Keratinocyte (primary cell): ENCODE results near the gene SPEM2. TPM values are rescaled to one million over a fixed set of nuclear protein-coding genes. Genes with fewer than 3 reads are reported as not detected.

Experiments
- DNase-seq: peaks from one replicate; pipeline ENCODE4 v3.0.0-alpha.2; 2011; ENCODE audit warnings: low read depth, missing footprints, low spot score
- FAIRE-seq: peaks from 2 replicates; lab custom pipeline; 2011; peaks lifted over from hg19 to GRCh38; lab: Jason Lieb, UNC
- H2AFZ ChIP-seq: 2 replicates; pipeline ENCODE4 v1.6.0; 2012; ENCODE audit warnings: low read length, control low read depth, inconsistent platforms; ENCODE audit not compliant: control insufficient read depth
- H3K27ac ChIP-seq: 2 replicates; pipeline ENCODE4 v1.5.1; 2011; ENCODE audit warnings: low read length; ENCODE audit not compliant: control insufficient read depth, insufficient read depth
- H3K27me3 ChIP-seq: 3 replicates; pipeline ENCODE4 v1.6.0; 2011; ENCODE audit warnings: low read length; ENCODE audit not compliant: control insufficient read depth, insufficient read depth; ENCODE audit errors: extremely low read depth
- H3K36me3 ChIP-seq, 2 experiments: 2 replicates in 1 of 2; 3 replicates in 1 of 2; pipeline ENCODE4 v1.5.1; 2011; ENCODE audit warnings: low read length in 2 of 2, mild to moderate bottlenecking in 1 of 2; ENCODE audit not compliant: control insufficient read depth in 2 of 2, insufficient read depth in 2 of 2; ENCODE audit errors: extremely low read depth in 1 of 2
- H3K4me1 ChIP-seq: 3 replicates; pipeline ENCODE4 v1.5.1; 2011; ENCODE audit warnings: low read length; ENCODE audit not compliant: control insufficient read depth, insufficient read depth; ENCODE audit errors: extremely low read depth
- H3K4me2 ChIP-seq: 3 replicates; pipeline ENCODE4 v1.6.0; 2011; ENCODE audit warnings: low read depth, low read length; ENCODE audit not compliant: control insufficient read depth, insufficient read depth; ENCODE audit errors: extremely low read depth
- H3K4me3 ChIP-seq, 3 experiments: fragments of 200-600 bp in 1 of 3; sonication (generic) in 1 of 3; 2 replicates in 2 of 3; 3 replicates in 1 of 3; pipeline ENCODE4 v1.5.1; 2011 to 2016; ENCODE audit warnings: low read length in 3 of 3, mild to moderate bottlenecking in 3 of 3, control low read depth in 2 of 3, inconsistent platforms in 1 of 3, low read depth in 1 of 3, mixed read lengths in 1 of 3, mixed run types in 1 of 3, moderate library complexity in 1 of 3; ENCODE audit not compliant: control insufficient read depth in 2 of 3, insufficient read depth in 2 of 3; ENCODE audit errors: extremely low read depth in 1 of 3
- H3K79me2 ChIP-seq: 2 replicates; pipeline ENCODE4 v1.6.0; 2012; ENCODE audit warnings: low read length; ENCODE audit not compliant: control insufficient read depth, insufficient read depth
- H3K9ac ChIP-seq: 3 replicates; pipeline ENCODE4 v1.6.0; 2011; ENCODE audit warnings: low read length; ENCODE audit not compliant: control insufficient read depth, insufficient read depth; ENCODE audit errors: extremely low read depth
- H3K9me1 ChIP-seq: 3 replicates; pipeline ENCODE4 v1.6.0; 2011; ENCODE audit warnings: low read length; ENCODE audit not compliant: control insufficient read depth, insufficient read depth; ENCODE audit errors: extremely low read depth
- H3K9me3 ChIP-seq: 2 replicates; pipeline ENCODE4 v1.5.1; 2012; ENCODE audit warnings: low read depth, low read length; ENCODE audit not compliant: control insufficient read depth
- H4K20me1 ChIP-seq: 3 replicates; pipeline ENCODE4 v1.6.0; 2011; ENCODE audit warnings: low read length; ENCODE audit not compliant: control insufficient read depth, insufficient read depth; ENCODE audit errors: extremely low read depth
- EZH2 ChIP-seq: IDR thresholded peaks from one replicate; pipeline ENCODE4 v1.6.1; 2012; ENCODE audit warnings: inconsistent platforms, mild to moderate bottlenecking, low read length, moderate library complexity
- dilution Hi-C: fragments of 300-500 bp; cut with MboI; formaldehyde crosslinking; loops from one replicate; pipeline ENCODE4 v1.7.0; 2020; ENCODE audit warnings: low sequenced_read_pairs; ENCODE audit not compliant: extremely low pct_ligation_motif_present
- polyA plus RNA-seq, 5 experiments: library from polyadenylated mRNA; depleted of rRNA in 3 of 5; stranded (reverse) in 3 of 5; stranded (forward) in 1 of 5; unstranded in 1 of 5; fragments of >200 nt; gene quantifications; 1 replicate in 1 of 5; 2 replicates in 3 of 5; 3 replicates in 1 of 5; pipeline versions ENCODE4 v1.2.1 to v1.2.3, GENCODE V29; 2011 to 2012; ENCODE audit warnings: missing spikeins in 2 of 5, low read depth in 1 of 5, low replicate concordance in 1 of 5
- TF ChIP-seq, protein P1 (sequence below), 3 experiments: IDR thresholded peaks in 1 of 3; conservative IDR thresholded peaks in 1 of 3; optimal IDR thresholded peaks in 1 of 3; 2 replicates in 2 of 3; 3 replicates in 1 of 3; pipeline versions ENCODE3 to v1.5.1; 2011; ENCODE audit warnings: low read length in 3 of 3, mild to moderate bottlenecking in 3 of 3, moderate library complexity in 2 of 3, control low read depth in 1 of 3, inconsistent platforms in 1 of 3; ENCODE audit not compliant: insufficient read depth in 2 of 3; ENCODE audit errors: extremely low read depth in 1 of 3

SPEM2 gene
- polyA plus RNA-seq, 1 donor (not counting 4 experiments of a cell fraction or from before 2014, with no cell fraction given): not detected

DNA sequence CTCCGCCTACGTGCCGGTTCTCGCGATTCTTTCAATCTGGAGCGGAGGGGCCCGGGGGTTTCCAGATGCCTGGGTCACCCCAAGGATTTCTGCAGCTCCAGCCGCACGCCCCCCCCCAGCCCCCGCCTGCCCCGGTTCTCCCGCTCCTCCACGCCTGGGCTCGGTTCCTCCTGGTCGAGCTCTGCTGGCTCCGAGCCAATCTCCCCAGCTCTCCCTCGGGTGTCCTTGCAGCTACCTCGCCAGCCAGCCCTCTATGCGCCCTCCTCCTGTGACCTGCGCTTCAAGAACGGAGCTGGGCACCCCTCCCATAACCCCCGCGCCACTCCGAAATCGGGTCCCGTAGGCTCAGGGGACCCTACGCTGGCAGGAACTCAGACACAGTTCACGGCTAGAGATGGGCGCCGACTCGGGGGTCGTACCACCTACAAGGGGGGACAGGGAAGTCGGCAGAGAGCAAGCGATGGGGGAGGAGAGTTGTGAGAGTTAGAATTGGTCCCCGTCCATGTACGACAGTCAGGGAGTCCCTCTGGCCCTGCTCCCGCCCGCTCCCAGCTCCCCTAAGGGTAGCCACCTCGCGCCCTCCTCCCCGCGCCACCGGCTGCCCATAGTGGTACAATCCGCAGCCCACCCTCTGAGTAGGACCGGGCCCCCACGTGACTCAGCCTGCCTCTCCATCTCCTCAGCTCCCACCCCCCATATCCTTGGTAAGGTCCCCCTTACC is 14.9 kb downstream of the SPEM2 start:
- no peak for FAIRE-seq
- peak overlapping the region; percentile 33 for H2AFZ ChIP-seq

DNA sequence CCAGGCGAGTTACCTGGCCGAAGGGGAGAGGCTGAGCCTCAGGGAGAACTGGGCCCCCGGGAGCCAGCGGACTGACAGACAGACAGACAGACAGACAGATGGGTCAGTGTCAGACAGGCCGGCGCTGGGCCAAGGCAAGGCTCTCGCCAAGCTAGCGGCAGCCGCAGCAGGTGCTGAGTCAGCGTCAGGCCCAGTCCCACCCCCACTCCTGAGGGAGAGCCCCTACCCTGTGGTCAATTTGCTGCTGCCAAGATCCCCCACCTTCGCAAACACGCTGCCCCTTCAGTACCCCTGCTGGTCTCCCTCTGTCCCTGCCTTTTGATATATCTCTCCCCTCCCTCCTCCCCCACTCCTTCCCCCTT is 15.4 kb downstream of the SPEM2 start:
- H3K9ac ChIP-seq: peak overlapping the region; percentile 77
- no peak overlapping the region for H3K27ac ChIP-seq
- peaks cover 5% of the 10 kb centered on the region for H3K9me1 ChIP-seq
- no peak overlapping the region for H2AFZ ChIP-seq
- no peak for DNase-seq
- TF ChIP-seq EZH2: no peak
- TF ChIP-seq, protein P1, sequence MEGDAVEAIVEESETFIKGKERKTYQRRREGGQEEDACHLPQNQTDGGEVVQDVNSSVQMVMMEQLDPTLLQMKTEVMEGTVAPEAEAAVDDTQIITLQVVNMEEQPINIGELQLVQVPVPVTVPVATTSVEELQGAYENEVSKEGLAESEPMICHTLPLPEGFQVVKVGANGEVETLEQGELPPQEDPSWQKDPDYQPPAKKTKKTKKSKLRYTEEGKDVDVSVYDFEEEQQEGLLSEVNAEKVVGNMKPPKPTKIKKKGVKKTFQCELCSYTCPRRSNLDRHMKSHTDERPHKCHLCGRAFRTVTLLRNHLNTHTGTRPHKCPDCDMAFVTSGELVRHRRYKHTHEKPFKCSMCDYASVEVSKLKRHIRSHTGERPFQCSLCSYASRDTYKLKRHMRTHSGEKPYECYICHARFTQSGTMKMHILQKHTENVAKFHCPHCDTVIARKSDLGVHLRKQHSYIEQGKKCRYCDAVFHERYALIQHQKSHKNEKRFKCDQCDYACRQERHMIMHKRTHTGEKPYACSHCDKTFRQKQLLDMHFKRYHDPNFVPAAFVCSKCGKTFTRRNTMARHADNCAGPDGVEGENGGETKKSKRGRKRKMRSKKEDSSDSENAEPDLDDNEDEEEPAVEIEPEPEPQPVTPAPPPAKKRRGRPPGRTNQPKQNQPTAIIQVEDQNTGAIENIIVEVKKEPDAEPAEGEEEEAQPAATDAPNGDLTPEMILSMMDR (optimal IDR thresholded peaks at IDR 0.05 in 1 of 3, IDR thresholded peaks at IDR 0.05 in 1 of 3, conservative IDR thresholded peaks at IDR 0.05 in 1 of 3; ENCODE audit: extremely low read depth in 1 of 3, insufficient read depth in 2 of 3, low read length in 3 of 3): no peak
- peaks cover 0 to 4% of the 10 kb centered on the region in 2 experiments for H3K36me3 ChIP-seq
- H4K20me1 ChIP-seq: no peaks in the 10 kb centered on the region
- peaks cover 64% of the 10 kb centered on the region for H3K4me1 ChIP-seq
- no peaks in the 10 kb centered on the region for H3K9me3 ChIP-seq
- dilution Hi-C loops: no loop called here
- H3K4me2 ChIP-seq: peak overlapping the region; percentile 99
- peak; percentile 5 for FAIRE-seq
- H3K4me3 ChIP-seq: peak overlapping the region; percentile 59 to 81 (median 77)
- H3K79me2 ChIP-seq: peaks cover 17% of the 10 kb centered on the region
- no peaks in the 10 kb centered on the region for H3K27me3 ChIP-seq

More for the DNA sequence above, 14.9 kb downstream of the SPEM2 start:
- peak overlapping the region; percentile 99 for H3K4me2 ChIP-seq
- TF ChIP-seq EZH2: no peak
- TF ChIP-seq, protein P1 (optimal IDR thresholded peaks at IDR 0.05 in 1 of 3, IDR thresholded peaks at IDR 0.05 in 1 of 3, conservative IDR thresholded peaks at IDR 0.05 in 1 of 3; ENCODE audit: extremely low read depth in 1 of 3, insufficient read depth in 2 of 3, low read length in 3 of 3): no peak
- H3K27ac ChIP-seq: peak overlapping the region; percentile 43
- dilution Hi-C loops: no loop called here
- no peaks in the 10 kb centered on the region for H4K20me1 ChIP-seq
- H3K36me3 ChIP-seq: peaks cover 0 to 4% of the 10 kb centered on the region in 2 experiments
- no peaks in the 10 kb centered on the region for H3K27me3 ChIP-seq
- no peak for DNase-seq
- H3K9me1 ChIP-seq: peaks cover 5% of the 10 kb centered on the region
- H3K9ac ChIP-seq: peak overlapping the region; percentile 77
- peaks cover 64% of the 10 kb centered on the region for H3K4me1 ChIP-seq
- H3K9me3 ChIP-seq: no peaks in the 10 kb centered on the region
- peaks cover 17% of the 10 kb centered on the region for H3K79me2 ChIP-seq
- H3K4me3 ChIP-seq: peak overlapping the region; percentile 59 to 81 (median 77)
